ENCODE results near the gene FBXO24.

FBXO24 gene

DNA sequence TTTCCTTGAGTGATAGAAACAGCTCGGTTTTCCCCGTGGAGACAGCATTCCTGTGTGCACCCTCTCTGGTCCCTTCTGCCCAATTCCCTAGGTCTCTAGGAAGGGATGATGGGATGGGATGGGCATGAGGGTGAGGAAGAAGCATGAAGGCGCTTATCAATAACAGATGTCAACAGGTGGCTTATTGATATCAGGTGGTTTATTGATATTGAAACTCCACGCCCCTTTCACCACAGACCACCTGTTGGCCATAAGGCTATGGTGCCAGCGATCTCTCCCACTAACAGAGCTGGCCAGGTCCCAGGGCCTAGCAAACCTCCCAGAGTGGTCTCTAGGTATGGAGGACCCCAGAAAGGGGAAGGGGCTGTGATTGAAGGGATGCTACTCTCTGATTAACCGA lies 34.1 kb downstream of the FBXO24 start:
- no peak for DNase-seq (ENCODE audit: low read depth in 2 of 2)

DNA sequence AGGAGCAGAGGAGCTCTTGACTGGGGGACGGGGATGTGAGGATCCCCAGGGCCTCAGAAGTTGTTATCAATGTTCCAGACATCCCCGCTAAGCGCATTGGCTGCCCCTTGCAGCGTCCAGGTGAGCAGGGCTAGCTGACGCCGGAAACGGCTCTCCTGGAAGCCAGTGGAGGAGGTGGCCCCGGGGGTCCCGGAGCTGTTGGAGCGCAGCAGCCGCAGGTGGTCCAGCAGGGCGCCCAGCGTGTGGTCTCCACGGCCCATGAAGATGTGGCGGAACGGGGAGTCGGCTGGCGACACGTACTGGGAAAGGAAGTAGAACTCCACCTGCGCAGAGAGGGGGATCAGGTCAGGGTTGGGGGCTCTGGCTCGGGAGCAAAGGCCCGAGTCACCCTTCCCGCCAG lies 34.7 kb downstream of the FBXO24 start:
- DNase-seq (ENCODE audit: low read depth in 2 of 2) = no peak

DNA sequence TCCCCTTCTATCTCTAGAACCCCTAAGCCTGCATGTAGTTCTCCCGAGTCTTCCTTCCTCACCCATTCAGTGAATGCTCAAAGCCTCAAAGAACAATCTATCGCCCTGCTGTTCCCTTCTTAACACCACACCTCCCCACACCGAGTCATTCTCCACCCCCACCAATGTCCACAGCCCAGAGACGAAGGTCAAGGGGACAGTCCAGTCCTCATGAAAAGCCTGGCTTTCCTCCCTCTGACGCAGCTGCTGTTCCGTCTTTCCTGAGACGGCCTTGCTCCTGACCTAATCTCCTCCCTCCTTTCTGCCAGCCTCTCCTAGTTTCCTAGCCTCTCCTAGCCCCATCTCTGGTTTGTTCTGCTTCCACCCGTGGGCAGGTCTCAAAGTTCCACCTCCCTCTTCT lies 35.4 kb downstream of the FBXO24 start:
- no peak for DNase-seq (ENCODE audit: low read depth in 2 of 2)

DNA sequence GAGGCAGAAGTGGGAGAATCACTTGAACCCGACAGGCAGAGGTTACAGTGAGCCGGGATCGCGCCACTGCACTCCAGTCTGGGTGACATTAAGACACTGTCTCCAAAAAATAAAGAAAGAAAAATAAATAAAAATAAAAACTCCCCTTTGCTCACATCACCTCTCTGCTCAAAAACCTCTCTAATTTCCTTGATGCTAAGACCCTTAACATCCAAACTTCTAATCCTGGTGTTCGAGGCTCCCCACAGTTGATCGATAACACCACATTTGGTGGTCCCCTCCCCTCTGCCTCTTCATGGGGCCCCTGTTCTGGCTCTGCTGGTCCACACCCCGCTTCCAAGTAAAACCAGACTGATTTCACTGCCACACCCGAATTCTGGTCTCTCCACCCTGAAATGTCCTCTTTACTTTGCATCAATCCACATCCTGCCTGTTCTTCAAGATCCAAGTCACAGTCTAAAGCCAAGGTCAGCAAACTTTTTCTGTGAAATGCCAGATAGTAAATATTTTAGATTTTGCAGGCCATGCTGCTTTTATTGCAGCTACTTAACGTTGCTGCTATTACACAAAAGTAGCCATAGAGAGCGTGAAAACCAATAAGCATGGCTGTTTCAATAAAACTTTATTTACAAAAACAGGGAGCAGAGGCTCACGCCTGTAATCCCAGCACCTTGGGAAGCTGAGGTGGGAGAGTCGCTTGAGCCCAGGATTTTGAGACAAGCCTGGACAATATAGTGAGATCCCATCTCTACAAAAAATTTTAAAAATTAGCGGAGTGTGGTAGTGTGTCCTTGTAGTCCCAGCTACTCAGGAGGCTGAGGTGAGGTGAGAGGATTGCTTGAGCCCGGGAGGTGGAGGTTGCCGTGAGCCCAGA lies 38.1 kb downstream of the FBXO24 start:
- DNase-seq (ENCODE audit: low read depth in 2 of 2) = no peak

DNA sequence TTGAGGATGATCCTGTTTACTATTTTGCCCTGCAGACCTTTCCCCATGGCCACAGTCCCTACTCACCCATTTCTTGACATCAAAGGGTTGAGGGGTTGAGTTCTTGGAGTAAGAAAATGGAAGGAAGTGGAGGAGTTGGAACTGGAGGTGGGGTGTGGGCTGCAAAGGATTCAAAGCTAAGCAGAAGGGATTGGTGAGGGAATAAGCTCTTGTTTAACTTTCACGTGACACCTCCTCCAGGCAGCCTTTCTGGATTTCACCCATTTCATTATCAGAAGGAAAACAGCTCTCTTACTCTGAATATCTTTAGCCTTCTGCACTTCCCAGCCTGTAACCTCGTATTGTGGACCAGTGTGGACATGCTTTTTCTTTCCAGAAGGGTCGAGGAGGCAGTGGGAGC lies 39.9 kb downstream of the FBXO24 start:
- DNase-seq (ENCODE audit: low read depth in 2 of 2) = no peak

DNA sequence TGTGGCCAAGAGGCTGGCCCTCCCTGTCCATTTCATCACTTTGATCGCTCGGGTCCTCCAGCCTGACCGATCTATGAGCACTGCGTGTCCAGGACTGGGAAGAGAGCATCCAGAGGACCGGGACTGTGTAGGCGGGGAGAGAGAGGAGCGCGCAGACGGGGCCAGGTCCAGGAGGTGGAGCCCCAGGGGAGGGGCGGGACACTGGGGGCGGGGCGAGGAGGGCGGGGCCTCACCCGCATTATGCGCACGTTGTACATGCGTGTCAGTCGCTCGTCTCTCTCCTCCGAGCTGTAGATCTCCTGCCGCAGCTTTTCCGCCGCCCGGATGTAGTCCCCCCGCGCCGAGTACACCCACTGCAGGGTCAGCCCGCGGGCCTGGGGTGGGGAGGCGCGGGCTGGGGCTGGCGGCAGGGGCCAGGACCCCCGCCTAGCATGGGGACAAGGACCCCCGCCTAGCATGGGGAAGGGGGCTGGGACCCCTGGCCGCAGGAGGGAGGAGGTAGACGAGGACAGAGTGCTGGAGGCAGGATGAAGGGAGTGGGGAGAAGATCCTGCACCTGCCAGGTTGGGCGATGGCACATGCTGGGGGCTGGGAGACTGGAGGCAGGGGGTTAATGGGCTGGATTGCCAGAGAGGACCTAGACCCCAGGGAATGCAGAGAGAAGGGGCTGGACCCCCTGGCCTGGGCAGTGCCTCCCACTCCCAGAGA lies 40.6 kb downstream of the FBXO24 start:
- peak; percentile 83 to 85 for DNase-seq (ENCODE audit: low read depth in 2 of 2)

DNA sequence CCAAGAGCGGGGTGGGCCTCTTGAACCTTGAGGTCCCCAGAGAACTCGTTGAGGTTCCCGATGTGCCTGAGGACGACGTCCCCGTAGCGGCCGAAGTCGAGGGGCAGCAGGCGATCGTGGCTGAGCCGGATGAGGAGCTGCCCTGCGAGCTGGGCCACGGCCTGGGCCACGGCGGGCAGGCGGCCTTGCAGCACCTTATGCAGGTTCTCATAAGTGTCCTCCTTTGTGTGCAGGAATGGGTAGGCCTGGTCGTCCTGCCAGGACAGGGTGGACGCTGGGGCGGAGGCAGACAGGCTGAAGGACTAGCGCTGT lies 41.1 kb downstream of the FBXO24 start:
- no peak for DNase-seq (ENCODE audit: low read depth in 2 of 2)

DNA sequence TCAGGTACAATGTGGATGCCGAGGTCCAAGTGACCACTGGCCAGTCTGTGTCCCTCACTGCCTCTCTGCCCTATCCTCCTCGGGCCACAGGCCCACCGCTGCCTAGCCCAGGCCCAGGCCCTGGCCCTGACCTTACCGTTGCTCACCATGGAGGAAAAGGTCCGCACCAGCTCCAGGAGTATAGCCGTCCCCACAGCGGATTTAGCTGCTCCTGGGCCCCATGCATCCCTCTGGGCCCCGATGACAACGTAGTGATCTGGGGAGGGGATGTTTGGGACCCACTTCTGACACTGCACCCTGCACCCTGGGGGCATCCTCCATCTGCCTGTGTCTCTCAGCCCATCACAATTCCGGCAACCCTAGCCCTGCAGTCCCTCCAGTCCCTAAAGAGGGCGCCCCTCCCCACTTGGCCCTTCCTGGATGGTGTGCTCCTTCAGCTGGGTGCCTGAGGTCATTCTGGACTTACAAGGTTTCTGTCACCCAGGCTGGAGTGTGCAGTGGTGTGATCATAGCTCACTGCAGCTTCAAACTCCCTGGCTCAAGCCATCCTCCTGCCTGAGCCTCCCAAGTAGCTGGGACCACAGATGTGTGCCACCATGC lies 43.1 kb downstream of the FBXO24 start:
- no peak for DNase-seq (ENCODE audit: low read depth in 2 of 2)

DNA sequence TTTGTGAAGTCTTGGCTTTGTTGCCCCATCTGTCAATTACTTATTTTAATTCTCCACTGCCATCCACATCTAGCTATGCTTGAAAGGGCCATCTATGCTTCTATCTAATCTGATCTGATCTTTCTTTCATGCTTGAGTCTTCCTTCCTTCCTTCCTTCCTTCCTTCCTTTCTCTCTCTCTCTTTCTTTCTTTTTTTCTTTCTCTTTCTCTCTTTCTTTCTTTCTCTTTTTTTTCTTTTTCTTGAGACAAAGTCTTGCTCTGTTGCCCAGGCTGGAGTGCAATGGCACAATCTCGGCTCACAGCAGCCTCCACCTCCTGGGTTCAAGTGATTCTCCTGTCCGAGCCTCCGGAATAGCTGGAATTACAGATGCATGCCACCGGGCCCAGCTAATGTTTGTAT lies 43.9 kb downstream of the FBXO24 start:
- no peak for DNase-seq (ENCODE audit: low read depth in 2 of 2)

DNA sequence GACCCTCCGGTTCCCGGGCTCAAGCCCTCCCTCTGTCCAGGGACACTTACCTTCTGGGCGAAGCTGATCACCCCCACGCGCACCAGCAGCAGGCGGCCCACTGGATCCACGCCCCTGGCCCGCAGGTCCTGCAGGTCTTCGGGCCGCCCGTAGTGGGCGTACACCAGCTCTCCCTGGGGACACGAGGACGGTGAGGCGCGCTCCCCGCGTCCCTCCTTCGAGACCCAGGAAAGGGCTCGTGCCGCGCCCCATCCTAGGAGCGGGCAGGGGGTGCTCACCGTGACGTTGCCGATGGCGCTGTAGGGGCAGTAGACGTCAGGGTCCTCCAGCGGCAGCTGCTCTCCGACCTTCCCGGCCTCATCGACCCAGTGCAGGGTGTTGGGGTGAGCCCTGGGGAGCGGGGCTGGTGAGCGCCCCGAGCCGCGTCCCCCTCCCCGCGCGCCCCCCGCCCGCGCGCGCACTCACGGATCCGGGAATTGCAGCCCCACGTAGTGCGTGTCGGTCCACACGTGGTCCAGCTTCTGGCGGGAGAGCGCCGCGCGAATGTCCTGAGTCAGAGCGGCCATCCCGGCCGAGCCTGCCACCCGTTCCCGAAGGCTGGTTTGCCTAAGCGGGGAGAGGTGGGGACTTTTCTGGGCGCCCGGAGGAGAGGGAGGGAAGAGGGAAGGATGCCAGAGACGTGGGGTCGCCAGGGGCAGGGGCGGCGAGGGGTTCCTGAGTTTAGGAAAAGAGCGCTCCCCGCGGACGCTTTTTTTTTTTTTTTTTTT lies 47.0 kb downstream of the FBXO24 start:
- peak; percentile 27 to 56 for DNase-seq (ENCODE audit: low read depth in 2 of 2)

DNA sequence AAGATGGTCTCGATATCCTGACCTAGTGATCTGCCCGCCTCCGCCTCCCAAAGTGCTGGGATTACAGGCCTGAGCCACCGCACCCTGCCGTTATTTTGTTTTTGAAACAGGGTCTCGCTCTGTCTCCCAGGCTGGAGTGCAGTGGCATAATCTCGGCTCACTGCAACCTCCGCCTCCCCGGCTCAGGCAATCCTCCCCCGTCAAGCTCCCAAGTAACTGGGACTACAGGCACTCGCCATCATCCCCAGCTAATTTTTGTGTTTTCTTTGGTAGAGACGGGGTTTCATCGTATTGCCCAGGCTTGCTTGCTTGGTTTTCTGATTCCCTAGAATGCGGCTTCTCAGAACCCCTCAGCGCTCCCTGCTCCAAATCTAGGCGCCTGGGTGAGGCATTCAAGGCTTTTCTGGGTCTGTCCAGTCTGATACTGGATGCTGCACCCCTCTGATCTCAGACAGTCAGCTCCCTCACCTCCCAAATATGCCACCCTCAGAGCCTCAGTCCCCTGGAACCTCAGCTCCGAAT lies 53.9 kb downstream of the FBXO24 start:
- no peak for DNase-seq (ENCODE audit: low read depth in 2 of 2)

DNA sequence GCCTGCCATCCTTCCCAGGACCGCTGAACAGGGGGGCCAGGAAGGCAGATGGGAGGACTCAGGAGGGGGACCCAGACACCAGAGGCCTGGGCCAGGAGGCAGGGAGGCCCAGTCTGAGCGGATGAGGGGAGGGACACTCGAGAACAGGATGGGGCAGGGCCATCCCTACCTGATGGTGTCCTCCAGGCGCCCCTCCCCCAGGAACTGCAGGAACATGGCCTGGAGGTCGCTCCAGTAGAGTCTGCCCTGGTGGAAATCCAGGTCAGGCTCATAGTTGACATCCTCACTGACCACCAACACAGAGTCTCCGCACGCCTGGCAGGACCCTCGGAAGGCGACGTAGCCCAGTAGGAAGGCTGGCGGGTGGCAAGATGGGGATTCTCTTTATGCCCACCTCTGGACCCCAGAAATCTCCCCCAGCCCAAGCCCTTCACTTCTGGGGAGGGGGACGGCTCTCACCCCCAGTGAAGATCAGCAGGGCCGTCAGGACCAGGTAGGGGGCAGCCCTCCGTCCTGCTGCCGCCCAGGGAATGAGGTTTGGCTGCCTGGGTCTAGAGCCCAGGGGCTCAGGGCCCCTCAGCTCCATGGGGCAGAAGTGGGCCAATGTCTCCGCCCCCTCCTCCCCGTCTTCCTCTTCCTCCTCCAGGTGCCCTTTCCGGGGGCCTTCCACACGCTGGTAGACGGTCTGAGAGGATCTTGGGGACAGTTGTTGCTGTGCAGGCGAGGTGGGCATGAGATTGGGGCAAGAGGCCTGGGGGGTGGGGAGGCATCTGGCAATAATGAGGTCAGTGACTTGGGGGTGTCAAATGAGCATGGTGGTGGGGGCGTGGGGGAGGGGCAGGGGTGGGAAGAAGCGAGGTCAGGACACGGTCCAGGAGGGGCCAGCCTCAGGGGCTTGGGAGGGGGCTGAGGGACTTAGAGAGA lies 54.7 kb downstream of the FBXO24 start:
- no peak for DNase-seq (ENCODE audit: low read depth in 2 of 2)

DNA sequence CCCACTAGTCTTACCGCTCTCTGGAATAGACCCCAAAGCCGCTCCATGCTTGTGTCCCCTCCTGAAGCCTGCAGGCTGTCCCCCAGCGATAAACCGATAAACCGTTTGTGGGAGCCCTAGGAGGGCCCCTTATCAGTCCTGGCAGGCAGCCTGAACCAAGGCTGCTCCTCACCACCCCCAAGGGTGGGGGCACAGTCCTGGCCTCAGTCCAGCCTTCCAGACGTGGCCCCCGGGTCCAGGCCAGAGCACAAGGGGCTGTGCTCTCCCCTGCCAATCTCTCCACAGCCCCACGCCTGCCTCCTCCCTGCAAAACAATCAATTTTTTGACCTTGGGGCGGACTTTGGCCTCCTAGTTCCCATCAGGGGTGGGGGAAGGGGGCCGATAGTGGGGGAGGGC lies 55.3 kb downstream of the FBXO24 start, which contains the start of gene TFR2:
TSS of gene TFR2 (minus strand) at position 90 of the 397 bp plus-strand sequence. CDS start at position 47, 43 bp downstream.
- DNase-seq (ENCODE audit: low read depth in 2 of 2) = no peak

DNA sequence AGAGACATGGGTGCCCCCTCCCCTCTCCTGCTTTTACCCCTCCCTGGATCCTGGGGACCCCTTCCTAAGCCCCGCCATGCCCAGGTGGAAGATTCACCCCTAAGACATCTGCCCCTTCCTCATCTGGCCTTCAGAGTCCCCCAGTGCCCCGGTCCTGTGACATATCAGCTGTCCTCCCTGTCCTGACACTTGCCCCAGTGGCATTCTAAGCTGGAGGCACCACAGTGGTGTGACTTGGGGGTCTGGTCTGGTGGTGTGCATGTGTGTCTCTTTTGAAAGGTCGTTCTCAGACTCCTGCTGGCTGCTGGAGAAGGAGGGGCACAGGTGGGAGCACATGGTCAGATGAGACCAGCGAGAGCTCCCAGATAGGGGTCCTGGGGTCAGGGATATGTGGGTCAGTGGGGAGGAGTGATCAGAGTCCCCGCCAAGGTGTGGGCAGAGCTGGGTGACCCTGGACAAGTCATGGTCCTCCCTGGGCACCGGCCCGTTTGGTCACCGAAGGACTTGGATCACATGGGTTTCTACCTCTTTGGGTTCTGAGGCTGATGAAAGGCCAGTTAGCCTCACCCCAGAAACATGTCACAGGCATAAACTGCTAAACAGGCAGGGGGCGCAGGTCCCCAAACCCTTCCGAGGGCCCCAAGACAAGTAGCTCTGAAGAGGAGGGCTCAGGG lies 55.9 kb downstream of the FBXO24 start:
- DNase-seq (ENCODE audit: low read depth in 2 of 2) = no peak

DNA sequence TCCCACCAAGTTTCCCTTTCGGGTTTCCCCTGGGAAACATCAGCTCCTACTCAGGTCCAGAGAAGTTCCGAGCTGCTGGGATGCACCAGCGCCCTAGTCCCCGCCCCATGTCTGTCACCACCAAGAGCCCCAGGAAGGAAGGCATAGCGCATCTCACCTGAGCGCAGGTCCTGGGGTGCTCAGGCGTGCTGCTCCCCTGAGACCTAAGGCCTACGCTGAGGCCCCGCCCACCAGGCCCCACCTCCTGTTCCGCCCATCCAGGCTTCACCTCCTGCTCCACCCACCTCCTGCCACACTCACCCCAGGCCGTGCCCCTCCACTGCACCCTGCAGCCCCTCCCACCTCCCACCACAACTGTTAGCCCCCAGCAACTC lies 56.4 kb downstream of the FBXO24 start:
- no peak for DNase-seq (ENCODE audit: low read depth in 2 of 2)

DNA sequence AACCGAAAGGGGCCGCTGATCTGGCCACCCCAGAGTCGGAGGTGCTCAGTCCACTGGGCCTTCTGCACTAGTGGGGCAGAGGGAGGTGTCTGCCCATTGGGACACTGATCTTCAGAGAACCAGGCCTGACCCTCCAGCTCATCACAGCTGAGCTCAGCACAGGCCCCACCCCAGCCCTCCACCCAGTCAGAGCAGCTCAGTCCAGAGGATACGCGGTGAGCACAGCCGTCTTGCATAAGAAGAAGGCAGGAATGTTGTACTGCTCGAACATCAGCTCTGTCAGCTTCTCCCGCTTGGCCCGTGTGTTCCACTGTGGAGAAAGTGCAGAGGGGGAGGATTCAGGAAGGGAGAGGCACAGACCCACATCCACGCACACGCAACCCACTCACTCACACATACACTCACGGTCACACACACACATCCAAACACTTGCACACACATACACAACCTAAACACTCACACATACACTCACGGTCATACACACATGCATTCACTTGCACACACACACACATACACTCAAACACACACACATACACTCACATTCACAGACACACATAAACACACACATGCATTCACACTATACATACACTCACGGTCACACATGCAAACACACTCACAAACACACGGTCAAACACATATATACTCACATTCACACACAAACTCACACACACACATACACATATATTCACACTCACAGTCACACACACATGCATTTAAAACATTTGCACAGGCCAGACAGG lies 63.9 kb downstream of the FBXO24 start:
- no peak for DNase-seq (ENCODE audit: low read depth in 2 of 2)
